PC-3 (cell line): ENCODE measurements around the gene TMEM267. TPM values are rescaled to one million over a fixed set of nuclear protein-coding genes. Genes with fewer than 3 reads are reported as not detected.

Source experiments
- ATAC-seq: fragments of 200-7000 bp; cut with Tn5 transposase; 2 replicates; pipeline ENCODE4 v1.9.1; 2020; ENCODE audit warnings: mild to moderate bottlenecking, moderate library complexity
- BruUV-seq: library from RNA; stranded (reverse); fragments of 400-500 nt; replicated peaks from 2 replicates; lab custom pipeline; 2021; lab: Mats Ljungman, UMichigan
- CTCF ChIA-PET: fragments of 300-600 bp; sonication (Branson Sonifier 250); formaldehyde crosslinking; loops from one replicate; lab custom pipeline; 2022; ENCODE audit warnings: antibody characterized with exemption; lab: Charles Lee
- POLR2A ChIA-PET: fragments of 300-600 bp; sonication (Branson Sonifier 250); formaldehyde crosslinking; loops from one replicate; lab custom pipeline; 2022; ENCODE audit warnings: antibody characterized with exemption; ENCODE audit not compliant: unreplicated experiment; lab: Charles Lee
- DNase-seq: peaks from one replicate; pipeline ENCODE4 v3.0.0-alpha.2; 2015
- H2AFZ ChIP-seq: fragments of 300-600 bp; sonication (generic); 2 replicates; pipeline ENCODE4 v1.6.0; 2016; ENCODE audit warnings: antibody characterized with exemption, low read length
- H3F3A ChIP-seq: fragments of 300-600 bp; sonication (generic); one replicate; pipeline ENCODE4 v1.6.0; 2017; ENCODE audit warnings: antibody characterized with exemption, low read length, control low read depth, mild to moderate bottlenecking; ENCODE audit not compliant: unreplicated experiment
- H3K27ac ChIP-seq: fragments of 300-600 bp; sonication (generic); 2 replicates; pipeline ENCODE4 v1.5.1; 2016; ENCODE audit warnings: mild to moderate bottlenecking, low read length
- H3K27me3 ChIP-seq: fragments of 300-600 bp; sonication (generic); 2 replicates; pipeline ENCODE4 v1.6.1; 2016; ENCODE audit warnings: low read length, mixed read lengths
- H3K36me3 ChIP-seq: fragments of 300-600 bp; sonication (generic); 2 replicates; pipeline ENCODE4 v1.6.1; 2016; ENCODE audit warnings: low read depth, mixed run types, low read length, mixed read lengths
- H3K4me1 ChIP-seq: fragments of 300-600 bp; sonication (generic); 2 replicates; pipeline ENCODE4 v1.5.1; 2016; ENCODE audit warnings: low read length; ENCODE audit not compliant: insufficient read depth
- H3K4me2 ChIP-seq: fragments of 300-600 bp; sonication (generic); 2 replicates; pipeline ENCODE4 v1.6.0; 2016; ENCODE audit warnings: low read length
- H3K4me3 ChIP-seq: fragments of 300-600 bp; sonication (generic); 2 replicates; pipeline ENCODE4 v1.5.1; 2016; ENCODE audit warnings: mild to moderate bottlenecking, low read length, mixed read lengths
- H3K79me2 ChIP-seq: fragments of 300-600 bp; sonication (generic); 2 replicates; pipeline ENCODE4 v1.6.1; 2017; ENCODE audit warnings: low read length, mixed read lengths
- H3K9ac ChIP-seq: fragments of 300-600 bp; sonication (generic); 2 replicates; pipeline ENCODE4 v1.6.0; 2016; ENCODE audit warnings: mild to moderate bottlenecking, low read length
- H3K9me2 ChIP-seq: fragments of 300-600 bp; sonication (generic); replicated peaks from 2 replicates; pipeline ENCODE4 v1.6.1; 2016; ENCODE audit warnings: mixed run types, low read length, mixed read lengths
- H3K9me3 ChIP-seq: fragments of 300-600 bp; sonication (generic); 2 replicates; pipeline ENCODE4 v1.6.1; 2016; ENCODE audit warnings: low read length, mixed read lengths
- H4K20me1 ChIP-seq: fragments of 300-600 bp; sonication (generic); 2 replicates; pipeline ENCODE4 v1.6.1; 2016; ENCODE audit warnings: low read length, mixed read lengths
- CTCF ChIP-seq: fragments of 300-600 bp; sonication (generic); conservative IDR thresholded peaks from 2 replicates; pipeline ENCODE4 v1.5.1; 2017; ENCODE audit warnings: antibody characterized with exemption, low read depth, mild to moderate bottlenecking, low read length
- EZH2 ChIP-seq: fragments of 300-600 bp; sonication (generic); IDR thresholded peaks from one replicate; pipeline ENCODE4 v1.6.1; 2017; ENCODE audit warnings: antibody characterized with exemption, mild to moderate bottlenecking, low read length; ENCODE audit not compliant: unreplicated experiment
- EZH2phosphoT487 ChIP-seq: fragments of 300-600 bp; sonication (generic); IDR thresholded peaks from 2 replicates; pipeline ENCODE4 v1.6.1; 2018; ENCODE audit warnings: mild to moderate bottlenecking, antibody characterized with exemption, low read length, borderline replicate concordance
- intact Hi-C: fragments of 100-400 bp; cut with micrococcal nuclease; formaldehyde crosslinking; loops from 2 replicates; pipeline ENCODE4 v1.9.0; 2023
- total RNA-seq: library from RNA; depleted of rRNA; stranded (reverse); fragments of >200 nt; gene quantifications from 2 replicates; pipeline ENCODE4 v1.2.3, GENCODE V29; 2014

The TMEM267 gene
- total RNA-seq, 1 experiment from 2014 or later, result 10.0 TPM

DNA sequence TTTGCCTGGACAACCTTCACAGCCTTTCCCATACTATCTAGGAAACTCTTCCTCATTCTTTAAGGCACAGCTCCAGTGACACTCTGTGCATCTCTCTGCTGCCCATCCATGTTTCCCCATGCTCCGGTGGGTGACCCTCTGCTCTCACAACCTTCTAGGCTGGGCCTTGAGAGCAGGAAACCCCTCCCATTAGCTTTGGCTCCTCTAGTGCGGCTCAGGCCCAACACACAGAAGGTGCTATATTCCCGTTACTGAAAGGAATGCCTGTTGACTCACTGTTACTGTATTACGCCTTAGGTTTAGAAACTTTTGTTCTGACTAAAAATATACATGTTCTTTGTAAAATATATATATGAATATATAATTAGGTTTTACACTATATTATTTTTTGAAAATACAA lies 63.4 kb downstream of the TMEM267 start:
- no peak for DNase-seq
- H4K20me1 ChIP-seq, result no peaks in the 10 kb centered on the region
- H3K79me2 ChIP-seq, result no peaks in the 10 kb centered on the region
- BruUV-seq, result no TSS peak
- no peaks in the 10 kb centered on the region for H3K27me3 ChIP-seq
- no peak overlapping the region for H3K4me2 ChIP-seq
- H3K9me3 ChIP-seq, result no peaks in the 10 kb centered on the region
- no peaks in the 10 kb centered on the region for H3F3A ChIP-seq
- no peak overlapping the region for H2AFZ ChIP-seq
- ChIA-PET CTCF (no interaction called here), POLR2A (no interaction called here)
- no peaks in the 10 kb centered on the region for H3K9me2 ChIP-seq
- no peaks in the 10 kb centered on the region for H3K36me3 ChIP-seq
- H3K27ac ChIP-seq, result no peak overlapping the region
- peaks cover 11% of the 10 kb centered on the region for H3K4me1 ChIP-seq
- H3K9ac ChIP-seq, result no peak overlapping the region
- no peak for ATAC-seq
- no peak for TF ChIP-seq CTCF
- no peak for TF ChIP-seq EZH2phosphoT487
- TF ChIP-seq EZH2, result no peak
- H3K4me3 ChIP-seq, result no peak overlapping the region
- intact Hi-C loops, result no loop called here

DNA sequence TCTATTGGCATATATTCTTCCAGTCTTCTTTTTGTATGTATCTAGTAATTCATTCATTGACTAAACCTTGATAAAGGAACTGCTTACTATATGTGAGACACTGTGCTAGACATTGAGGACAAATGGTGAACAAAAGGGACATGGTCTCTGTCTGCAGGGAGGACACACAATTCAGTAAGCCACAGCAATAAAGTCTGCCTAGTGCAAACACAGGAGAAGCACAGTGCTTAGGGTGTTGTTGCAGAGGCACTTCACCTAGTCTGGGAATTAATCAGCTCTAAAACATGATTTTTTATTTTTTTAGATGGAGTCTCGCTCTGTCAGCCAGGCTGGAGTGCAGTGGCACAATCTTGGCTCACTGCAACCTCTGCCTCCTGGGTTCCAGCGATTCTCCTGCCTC lies 65.1 kb downstream of the TMEM267 start:
- no peaks in the 10 kb centered on the region for H3K9me2 ChIP-seq
- POLR2A ChIA-PET, result no interaction called here
- no TSS peak for BruUV-seq
- H3K9ac ChIP-seq, result no peak overlapping the region
- H3F3A ChIP-seq, result no peaks in the 10 kb centered on the region
- no peaks in the 10 kb centered on the region for H3K36me3 ChIP-seq
- CTCF ChIA-PET, result no interaction called here
- H4K20me1 ChIP-seq, result no peaks in the 10 kb centered on the region
- H3K27me3 ChIP-seq, result no peaks in the 10 kb centered on the region
- intact Hi-C loops, result no loop called here
- no peak overlapping the region for H2AFZ ChIP-seq
- ATAC-seq (no peak), DNase-seq (no peak)
- H3K4me1 ChIP-seq, result peaks cover 11% of the 10 kb centered on the region
- no peak overlapping the region for H3K27ac ChIP-seq
- no peak overlapping the region for H3K4me3 ChIP-seq
- no peak overlapping the region for H3K4me2 ChIP-seq
- no peak for TF ChIP-seq EZH2
- TF ChIP-seq CTCF, result no peak
- TF ChIP-seq EZH2phosphoT487, result no peak
- H3K9me3 ChIP-seq, result no peaks in the 10 kb centered on the region
- no peaks in the 10 kb centered on the region for H3K79me2 ChIP-seq

DNA sequence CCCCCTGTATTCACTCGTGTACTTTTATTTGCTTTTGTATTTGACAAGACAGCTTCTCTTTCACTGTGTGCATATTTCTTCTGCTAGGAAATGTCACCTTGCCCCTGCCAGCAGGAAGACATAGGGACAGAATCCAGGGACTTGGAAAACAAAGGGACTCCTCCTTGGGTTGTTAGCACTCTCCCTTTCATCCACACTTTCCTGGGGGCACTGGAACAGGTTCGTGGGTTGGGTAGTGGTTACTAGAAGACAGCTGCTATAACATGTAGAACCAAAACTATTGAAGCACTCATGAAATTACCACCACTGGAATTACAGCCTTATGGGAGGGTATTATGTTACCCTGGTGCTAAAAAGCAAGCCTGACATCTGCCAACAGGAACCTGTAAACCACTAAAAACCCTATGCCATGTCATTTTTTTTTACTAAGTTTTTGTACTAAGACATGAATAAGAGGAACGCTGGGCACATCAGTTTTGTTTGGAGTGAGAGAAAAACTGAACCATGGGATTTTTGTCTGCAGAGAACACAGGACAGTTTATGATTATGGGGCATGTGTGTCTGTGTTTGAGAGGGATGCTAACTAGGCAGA lies 66.8 kb downstream of the TMEM267 start:
- Histone ChIP-seq H3K4me3 (no peak overlapping the region), H3K36me3 (no peaks in the 10 kb centered on the region), H3K4me2 (no peak overlapping the region), H3K27me3 (no peaks in the 10 kb centered on the region), H3K9me2 (no peaks in the 10 kb centered on the region), H3K9ac (no peak overlapping the region), H4K20me1 (no peaks in the 10 kb centered on the region), H3K9me3 (no peaks in the 10 kb centered on the region), H2AFZ (no peak overlapping the region), H3K27ac (no peak overlapping the region), H3F3A (no peaks in the 10 kb centered on the region), H3K79me2 (no peaks in the 10 kb centered on the region), H3K4me1 (peaks cover 4% of the 10 kb centered on the region)
- ATAC-seq (no peak), DNase-seq (no peak)
- ChIA-PET POLR2A (no interaction called here), CTCF (no interaction called here)
- intact Hi-C loops, result no loop called here
- TF ChIP-seq EZH2 (no peak), EZH2phosphoT487 (no peak), CTCF (no peak)
- no TSS peak for BruUV-seq
